Suppressor macrophage treated with lipopolysaccharide for 4 hours (primary cell): Measurements from ENCODE around the gene OPN3.

Experiments used
- DNase-seq: peaks from one replicate; pipeline ENCODE4 v3.0.0-alpha.2; 2020

OPN3 gene

GRCh38 chr1:241645199-241645598 is 5.0 kb upstream of the OPN3 start:
- DNase-seq: no peak

GRCh38 chr1:241644259-241644658 is 4.1 kb upstream of the OPN3 start:
- no peak for DNase-seq

- DNase-seq: no peak
These were observed 2.4 kb upstream of the OPN3 start for GRCh38 chr1:241642593-241642944.

GRCh38 chr1:241641773-241642592 is 1.8 kb upstream of the OPN3 start:
- DNase-seq: no peak

GRCh38 chr1:241640867-241641622 is 876 bp upstream of the OPN3 start:
- no peak for DNase-seq

- DNase-seq: peak; percentile 11
These were observed 483 bp downstream of the OPN3 start for GRCh38 chr1:241639623-241640148.

- DNase-seq: no peak
These were observed 1.1 kb downstream of the OPN3 start for GRCh38 chr1:241638909-241639622.

- no peak for DNase-seq
These were observed 2.0 kb downstream of the OPN3 start for GRCh38 chr1:241638099-241638682.

- DNase-seq: peak; percentile 46
These were observed 2.6 kb downstream of the OPN3 start for GRCh38 chr1:241637604-241638003.

- no peak for DNase-seq
These were observed 3.1 kb downstream of the OPN3 start for GRCh38 chr1:241637046-241637590.

GRCh38 chr1:241636291-241636690 is 3.9 kb downstream of the OPN3 start:
- no peak for DNase-seq

GRCh38 chr1:241635556-241636152 is 4.5 kb downstream of the OPN3 start:
- DNase-seq: no peak

- DNase-seq: no peak
These were observed 7.2 kb downstream of the OPN3 start for GRCh38 chr1:241632987-241633386.

GRCh38 chr1:241631674-241632073 is 8.5 kb downstream of the OPN3 start:
- no peak for DNase-seq

GRCh38 chr1:241630899-241631298 is 9.3 kb downstream of the OPN3 start:
- DNase-seq: no peak

- DNase-seq: no peak
These were observed 9.7 kb downstream of the OPN3 start for GRCh38 chr1:241630476-241630875.

- DNase-seq: no peak
These were observed 10.2 kb downstream of the OPN3 start for GRCh38 chr1:241630005-241630404.

- peak; percentile 80 for DNase-seq
These were observed 12.5 kb downstream of the OPN3 start for GRCh38 chr1:241627453-241628259.

- no peak for DNase-seq
These were observed 15.2 kb downstream of the OPN3 start for GRCh38 chr1:241624935-241625334.

GRCh38 chr1:241622669-241623068 is 17.5 kb downstream of the OPN3 start:
- DNase-seq: no peak

GRCh38 chr1:241617426-241617825 is 22.7 kb downstream of the OPN3 start:
- DNase-seq: no peak
